Vagina (tissue), 2 donors: ENCODE data around the gene CHAT.

Experiments used
- POLR2AphosphoS5 ChIP-seq, 2 donors: sonication (generic); formaldehyde crosslinking; IDR thresholded peaks; one replicate each; pipeline ENCODE4 v1.9.0; 2017; ENCODE audit warnings: antibody characterized with exemption in 2 of 2, mild to moderate bottlenecking in 2 of 2, low read depth in 1 of 2; ENCODE audit not compliant: insufficient read depth in 1 of 2
- TF ChIP-seq, protein P1 (sequence below), 3 experiments: fragments of 450-650 bp in 2 of 3; fragments of 200-600 bp in 1 of 3; sonication (generic) in 1 of 3; IDR thresholded peaks; one replicate each; pipeline ENCODE4 v1.5.1; 2017 to 2019; ENCODE audit warnings: antibody characterized with exemption in 3 of 3, mild to moderate bottlenecking in 2 of 3, moderate library complexity in 2 of 3

DNA sequence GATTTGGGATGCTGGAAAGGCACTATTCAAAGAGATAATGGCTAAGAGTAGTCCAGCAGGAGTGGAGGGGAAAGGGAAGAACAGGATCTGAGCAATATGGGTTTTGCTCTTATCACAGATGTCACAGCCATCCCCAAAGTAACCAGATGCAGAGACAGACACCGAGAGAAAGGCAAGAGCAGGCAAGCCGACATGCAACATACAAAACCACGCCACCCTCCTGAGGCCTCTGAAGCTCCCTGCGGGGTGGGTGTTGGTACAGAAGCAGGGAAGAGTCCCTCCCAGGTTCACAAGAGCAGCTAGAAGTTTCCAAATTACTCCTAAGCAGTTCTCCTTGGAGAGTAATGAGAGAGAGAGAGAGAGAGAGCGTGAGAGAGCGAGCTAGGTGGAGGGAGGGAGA lies 54.8 kb downstream of the CHAT start:
- TF ChIP-seq, protein P1, sequence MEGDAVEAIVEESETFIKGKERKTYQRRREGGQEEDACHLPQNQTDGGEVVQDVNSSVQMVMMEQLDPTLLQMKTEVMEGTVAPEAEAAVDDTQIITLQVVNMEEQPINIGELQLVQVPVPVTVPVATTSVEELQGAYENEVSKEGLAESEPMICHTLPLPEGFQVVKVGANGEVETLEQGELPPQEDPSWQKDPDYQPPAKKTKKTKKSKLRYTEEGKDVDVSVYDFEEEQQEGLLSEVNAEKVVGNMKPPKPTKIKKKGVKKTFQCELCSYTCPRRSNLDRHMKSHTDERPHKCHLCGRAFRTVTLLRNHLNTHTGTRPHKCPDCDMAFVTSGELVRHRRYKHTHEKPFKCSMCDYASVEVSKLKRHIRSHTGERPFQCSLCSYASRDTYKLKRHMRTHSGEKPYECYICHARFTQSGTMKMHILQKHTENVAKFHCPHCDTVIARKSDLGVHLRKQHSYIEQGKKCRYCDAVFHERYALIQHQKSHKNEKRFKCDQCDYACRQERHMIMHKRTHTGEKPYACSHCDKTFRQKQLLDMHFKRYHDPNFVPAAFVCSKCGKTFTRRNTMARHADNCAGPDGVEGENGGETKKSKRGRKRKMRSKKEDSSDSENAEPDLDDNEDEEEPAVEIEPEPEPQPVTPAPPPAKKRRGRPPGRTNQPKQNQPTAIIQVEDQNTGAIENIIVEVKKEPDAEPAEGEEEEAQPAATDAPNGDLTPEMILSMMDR (IDR thresholded peaks at IDR 0.05): no peak
- no peak for TF ChIP-seq POLR2AphosphoS5 (IDR thresholded peaks at IDR 0.05; ENCODE audit: insufficient read depth in 1 of 2, low read depth in 1 of 2)
